Ovary (tissue), 9 donors: Measurements from ENCODE around the gene UBQLN1. TPM values are rescaled to one million over a fixed set of nuclear protein-coding genes. Genes with fewer than 3 reads are reported as not detected.

ENCODE experiments used
- DNase-seq, 5 donors: peaks; one replicate each; pipeline ENCODE4 v3.0.0-alpha.2; 2019 to 2020
- H3K27ac ChIP-seq, 2 donors: fragments of 200-600 bp; one replicate each; pipeline versions ENCODE4 v1.5.1 to v1.8.0; 2019 to 2022
- H3K27me3 ChIP-seq: fragments of 200-600 bp; one replicate; pipeline ENCODE4 v1.8.0; 2022
- H3K36me3 ChIP-seq: fragments of 200-600 bp; sonication (generic); one replicate; pipeline ENCODE4 v1.5.1; 2019
- H3K4me1 ChIP-seq: one replicate; pipeline ENCODE4 v1.8.1; 2013; ENCODE audit warnings: mild to moderate bottlenecking, moderate library complexity; ENCODE audit not compliant: insufficient read depth
- H3K4me3 ChIP-seq: fragments of 200-600 bp; sonication (generic); one replicate; pipeline ENCODE4 v1.5.1; 2017
- H3K9me3 ChIP-seq, 2 donors: fragments of 200-600 bp in 1 of 2; sonication (generic) in 1 of 2; one replicate each; pipeline versions ENCODE4 v1.5.1 to v1.8.1; 2013 to 2019; ENCODE audit warnings: mild to moderate bottlenecking in 1 of 2, moderate library complexity in 1 of 2
- CTCF ChIP-seq, 3 donors: fragments of 450-650 bp in 2 of 3; fragments of 200-600 bp in 1 of 3; IDR thresholded peaks; one replicate each; pipeline versions ENCODE4 v1.5.1 to v1.8.0; 2016 to 2022; ENCODE audit warnings: antibody characterized with exemption in 3 of 3, mild to moderate bottlenecking in 1 of 3
- EP300 ChIP-seq: sonication (generic); formaldehyde crosslinking; IDR thresholded peaks from one replicate; pipeline ENCODE4 v1.6.1; 2017; ENCODE audit warnings: antibody characterized with exemption
- POLR2A ChIP-seq: fragments of 450-650 bp; IDR thresholded peaks from one replicate; pipeline ENCODE4 v1.6.1; 2017; ENCODE audit warnings: antibody characterized with exemption, mild to moderate bottlenecking, moderate library complexity
- WGBS, 3 donors: extraction: QIAGEN DNeasy Blood & Tissue Kit in 1 of 3; methylation state at CpG; one replicate each; pipeline versions ENCODE4 v1.1.5 to v1.1.7; 2013 to 2017; 5-methylcytosine and 5-hydroxymethylcytosine counted together
- intact Hi-C, 4 donors: fragments of 100-400 bp; cut with DNase I; formaldehyde crosslinking; loops; one replicate each; pipeline versions ENCODE4 v1.11.0 to v1.15.1; 2022 to 2023
- polyA plus RNA-seq, 2 donors: library from polyadenylated mRNA; stranded (reverse); fragments of 200-250 nt in 1 of 2; fragments of 350-450 nt in 1 of 2; fragmentation: Illumina TruSeq in 1 of 2; extraction: RNeasy Lipid Tissue Mini Kit (QIAGEN cat#74804) in 1 of 2; gene quantifications; one replicate each; pipeline ENCODE4 v1.2.3, GENCODE V29; 2013 to 2014
- total RNA-seq, 7 donors: library from RNA; depleted of rRNA in 2 of 7; stranded (reverse); fragments of >200 nt in 2 of 7; fragmentation: NEBNext Ultra II Directional in 3 of 7; extraction: Animal tissue kit (Norgen Biotek cat#: 25700) in 3 of 7; gene quantifications; one replicate each; pipeline versions ENCODE4 v1.1.0 to v1.2.4, GENCODE V29; 2016 to 2023
- donor health status: DM: no; HTN: no; CAD: no; lungs with moderate emphysema.
- donor health status: DM: no; HTN: no; CAD: no.
- donor health status: Bipolar disorder and iron deficiency.
- donor health status: DM: yes; HTN: yes; CAD: no.
- donor health status: DM: no; HTN: no; CAD: no.
- donor health status: DM: yes; HTN: yes; CAD: no.

UBQLN1 gene
- total and polyA plus RNA-seq, 9 donors: 28.2 to 105 (median 82.3) TPM

- H3K36me3 ChIP-seq: no peaks in the 10 kb centered on the region
- no peak for TF ChIP-seq POLR2A
- no peak for TF ChIP-seq CTCF (IDR thresholded peaks at IDR 0.05)
- no peak for TF ChIP-seq EP300
- H3K4me3 ChIP-seq: no peak overlapping the region
- no peaks in the 10 kb centered on the region for H3K27me3 ChIP-seq
- 45 to 78% (median 56%) methylated on average over 5 of the region's 5 CpGs for WGBS, 3 donors
- intact Hi-C loops: no loop called here
- no peak overlapping the region for H3K27ac ChIP-seq
- no peaks in the 10 kb centered on the region for H3K4me1 ChIP-seq
- H3K9me3 ChIP-seq: no peaks in the 10 kb centered on the region
- DNase-seq: no peak
Observed at GRCh38 chr9:83665580-83666200, 42.1 kb downstream of the UBQLN1 start.

- H3K36me3 ChIP-seq: no peaks in the 10 kb centered on the region
- TF ChIP-seq EP300 (no peak), CTCF (IDR thresholded peaks at IDR 0.05) (no peak), POLR2A (no peak)
- H3K9me3 ChIP-seq: no peaks in the 10 kb centered on the region
- intact Hi-C loops: no loop called here
- no peak overlapping the region for H3K4me3 ChIP-seq
- no peaks in the 10 kb centered on the region for H3K4me1 ChIP-seq
- WGBS, 3 donors: 90 to 95% (median 94%) methylated on average over 3 of the region's 3 CpGs
- DNase-seq: no peak
- H3K27ac ChIP-seq: no peak overlapping the region
- H3K27me3 ChIP-seq: no peaks in the 10 kb centered on the region
Observed at GRCh38 chr9:83662933-83663332, 44.8 kb downstream of the UBQLN1 start.

GRCh38 chr9:83656952-83657351 lies 50.8 kb downstream of the UBQLN1 start:
- no peaks in the 10 kb centered on the region for H3K27me3 ChIP-seq
- H3K27ac ChIP-seq: no peak overlapping the region
- H3K36me3 ChIP-seq: no peaks in the 10 kb centered on the region
- no peaks in the 10 kb centered on the region for H3K9me3 ChIP-seq
- TF ChIP-seq POLR2A: no peak
- no peak for TF ChIP-seq EP300
- no peak overlapping the region for H3K4me3 ChIP-seq
- WGBS, 3 donors: 78 to 93% (median 83%) methylated on average over 6 of the region's 6 CpGs
- no peak for DNase-seq
- intact Hi-C loops: no loop called here
- no peaks in the 10 kb centered on the region for H3K4me1 ChIP-seq

- DNase-seq: no peak
- intact Hi-C loops: no loop called here
- TF ChIP-seq CTCF (IDR thresholded peaks at IDR 0.05): no peak
- TF ChIP-seq POLR2A: no peak
- TF ChIP-seq EP300: no peak
- H3K27me3 ChIP-seq: no peaks in the 10 kb centered on the region
- no peaks in the 10 kb centered on the region for H3K36me3 ChIP-seq
- 88 to 95% (median 91%) methylated on average over 2 of the region's 2 CpGs for WGBS, 3 donors
- H3K27ac ChIP-seq: no peak overlapping the region
- H3K4me1 ChIP-seq: no peaks in the 10 kb centered on the region
- no peaks in the 10 kb centered on the region for H3K9me3 ChIP-seq
- no peak overlapping the region for H3K4me3 ChIP-seq
Observed at GRCh38 chr9:83656032-83656680, 51.6 kb downstream of the UBQLN1 start.

GRCh38 chr9:83655433-83655832 lies 52.3 kb downstream of the UBQLN1 start:
- intact Hi-C loops: no loop called here
- H3K36me3 ChIP-seq: no peaks in the 10 kb centered on the region
- no peak for DNase-seq
- no peak overlapping the region for H3K4me3 ChIP-seq
- H3K4me1 ChIP-seq: no peaks in the 10 kb centered on the region
- no peaks in the 10 kb centered on the region for H3K9me3 ChIP-seq
- no peaks in the 10 kb centered on the region for H3K27me3 ChIP-seq
- TF ChIP-seq CTCF (IDR thresholded peaks at IDR 0.05) (no peak), POLR2A (no peak), EP300 (no peak)
- 70 to 78% (median 73%) methylated on average over 1 of the region's 1 CpG for WGBS, 3 donors
- no peak overlapping the region for H3K27ac ChIP-seq
